ENCODE data around the gene INPP5E. TPM values are rescaled to one million over a fixed set of nuclear protein-coding genes. Genes with fewer than 3 reads are reported as not detected.

The INPP5E gene
- total RNA-seq, 4 donors from 2014 or later = 8.4 to 17.1 (median 12.5) TPM

DNA sequence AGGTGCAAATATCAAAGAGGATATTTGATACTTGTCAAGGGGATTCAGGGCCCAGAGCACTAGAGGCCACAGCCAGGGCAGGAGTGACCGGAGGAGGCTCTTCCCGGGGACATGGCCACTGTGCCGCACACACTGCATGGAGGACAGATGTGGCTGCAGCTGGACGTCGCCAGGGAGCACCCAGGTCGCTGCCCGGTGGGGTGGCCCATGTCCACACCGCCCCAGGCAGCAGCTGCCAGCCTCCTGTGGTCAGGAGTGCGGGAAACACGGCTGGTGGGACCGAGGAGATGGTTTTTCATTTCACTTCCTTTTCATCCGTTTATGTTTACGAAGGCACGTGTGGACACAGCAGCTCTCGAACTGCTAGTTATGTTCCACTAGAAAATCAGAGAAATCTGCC, 28.1 kb upstream of the INPP5E start:
- DNase-seq (ENCODE audit: extremely low spot score) = no peak
- Histone ChIP-seq H3K9me3 (no peaks in the 10 kb centered on the region), H3K4me1 (peaks cover 0 to 6% (median 0%) of the 10 kb centered on the region in 4 donors), H3K27ac (replicated peaks in 1 of 4) (no peak overlapping the region), H3K4me3 (no peak overlapping the region), H3K36me3 (peaks cover 94 to 100% (median 100%) of the 10 kb centered on the region in 4 donors), H3K27me3 (no peaks in the 10 kb centered on the region)
- 89% methylated on average over 15 of the region's 15 CpGs for WGBS
- intact Hi-C loops (cut with DNase I) = no loop called here
- TF ChIP-seq POLR2A (IDR thresholded peaks at IDR 0.05; ENCODE audit: low read depth) (no peak), EP300 (IDR thresholded peaks at IDR 0.05) (no peak), POLR2AphosphoS5 (IDR thresholded peaks at IDR 0.05) (no peak)
- TF ChIP-seq, protein P1, sequence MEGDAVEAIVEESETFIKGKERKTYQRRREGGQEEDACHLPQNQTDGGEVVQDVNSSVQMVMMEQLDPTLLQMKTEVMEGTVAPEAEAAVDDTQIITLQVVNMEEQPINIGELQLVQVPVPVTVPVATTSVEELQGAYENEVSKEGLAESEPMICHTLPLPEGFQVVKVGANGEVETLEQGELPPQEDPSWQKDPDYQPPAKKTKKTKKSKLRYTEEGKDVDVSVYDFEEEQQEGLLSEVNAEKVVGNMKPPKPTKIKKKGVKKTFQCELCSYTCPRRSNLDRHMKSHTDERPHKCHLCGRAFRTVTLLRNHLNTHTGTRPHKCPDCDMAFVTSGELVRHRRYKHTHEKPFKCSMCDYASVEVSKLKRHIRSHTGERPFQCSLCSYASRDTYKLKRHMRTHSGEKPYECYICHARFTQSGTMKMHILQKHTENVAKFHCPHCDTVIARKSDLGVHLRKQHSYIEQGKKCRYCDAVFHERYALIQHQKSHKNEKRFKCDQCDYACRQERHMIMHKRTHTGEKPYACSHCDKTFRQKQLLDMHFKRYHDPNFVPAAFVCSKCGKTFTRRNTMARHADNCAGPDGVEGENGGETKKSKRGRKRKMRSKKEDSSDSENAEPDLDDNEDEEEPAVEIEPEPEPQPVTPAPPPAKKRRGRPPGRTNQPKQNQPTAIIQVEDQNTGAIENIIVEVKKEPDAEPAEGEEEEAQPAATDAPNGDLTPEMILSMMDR (IDR thresholded peaks at IDR 0.05) = no peak

DNA sequence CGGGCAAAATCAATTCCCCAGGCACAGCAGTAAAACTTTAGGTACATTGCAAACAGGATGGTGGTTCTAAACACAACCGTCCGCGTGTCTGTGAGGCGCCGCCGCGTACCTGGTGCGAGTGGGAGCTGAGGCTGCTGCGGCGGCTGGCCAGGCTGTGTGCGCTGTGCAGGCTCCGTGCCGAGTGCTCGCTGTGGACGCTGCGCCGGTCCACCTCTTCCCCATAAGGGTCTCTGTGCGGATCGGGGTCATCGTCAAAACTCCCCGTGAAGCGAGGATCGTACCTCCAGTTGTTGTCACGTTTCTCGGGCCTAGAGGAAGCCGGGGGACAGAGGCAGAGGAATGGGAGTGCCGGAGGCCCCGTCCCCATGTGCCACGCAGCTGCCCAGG, 26.5 kb upstream of the INPP5E start:
- Histone ChIP-seq H3K4me3 (no peak overlapping the region), H3K27me3 (no peaks in the 10 kb centered on the region), H3K9me3 (no peaks in the 10 kb centered on the region), H3K27ac (replicated peaks in 1 of 4) (no peak overlapping the region), H3K36me3 (peaks cover 94 to 100% (median 100%) of the 10 kb centered on the region in 4 donors), H3K4me1 (peaks cover 0 to 6% (median 0%) of the 10 kb centered on the region in 4 donors)
- TF ChIP-seq POLR2A (IDR thresholded peaks at IDR 0.05; ENCODE audit: low read depth) = no peak
- TF ChIP-seq POLR2AphosphoS5 (IDR thresholded peaks at IDR 0.05) = no peak
- TF ChIP-seq EP300 (IDR thresholded peaks at IDR 0.05) = no peak
- TF ChIP-seq, protein P1 (IDR thresholded peaks at IDR 0.05) = no peak
- no peak for DNase-seq (ENCODE audit: extremely low spot score)
- WGBS = 94% methylated on average over 22 of the region's 30 CpGs
- intact Hi-C loops (cut with DNase I) = no loop called here

DNA sequence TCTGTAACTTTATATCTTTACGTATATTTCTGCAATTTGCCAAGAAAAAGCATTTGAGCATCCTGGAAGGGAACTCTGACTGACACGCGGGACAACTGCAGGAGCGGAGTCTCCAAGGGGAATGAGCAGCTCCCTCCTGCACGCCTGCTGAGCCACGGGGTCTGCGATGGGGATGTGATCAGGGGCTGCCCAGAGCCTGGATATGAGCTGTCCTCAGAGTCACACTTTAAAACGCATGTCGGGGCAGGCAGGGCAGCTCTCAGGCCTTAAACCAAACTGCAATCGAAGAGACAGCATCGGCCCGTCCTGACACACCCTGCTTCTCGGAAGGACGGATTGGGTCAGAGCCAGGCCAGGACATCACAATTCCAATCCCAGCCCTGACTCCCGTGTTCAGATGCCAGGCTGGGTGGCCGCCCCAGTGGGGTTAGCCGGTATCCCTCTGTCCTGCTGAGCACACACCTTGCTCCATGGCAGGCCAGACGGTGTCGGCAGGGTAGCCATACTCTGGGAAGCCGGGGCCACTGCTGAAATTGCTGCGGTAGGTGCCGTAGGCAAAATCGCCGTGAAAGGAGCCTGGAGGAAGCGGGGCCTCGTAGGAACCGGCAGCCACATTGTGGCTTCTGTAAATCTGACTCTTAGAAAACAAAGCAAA, 26.0 kb upstream of the INPP5E start:
- H3K27ac ChIP-seq (replicated peaks in 1 of 4) = no peak overlapping the region
- no peak for DNase-seq (ENCODE audit: extremely low spot score)
- intact Hi-C loops (cut with DNase I) = no loop called here
- TF ChIP-seq POLR2AphosphoS5 (IDR thresholded peaks at IDR 0.05) (no peak), EP300 (IDR thresholded peaks at IDR 0.05) (no peak), POLR2A (IDR thresholded peaks at IDR 0.05; ENCODE audit: low read depth) (no peak)
- TF ChIP-seq, protein P1 (IDR thresholded peaks at IDR 0.05) = no peak
- WGBS = 92% methylated on average over 18 of the region's 27 CpGs
- no peaks in the 10 kb centered on the region for H3K9me3 ChIP-seq
- H3K27me3 ChIP-seq = no peaks in the 10 kb centered on the region
- H3K4me3 ChIP-seq = no peak overlapping the region
- peaks cover 0 to 6% (median 0%) of the 10 kb centered on the region in 4 donors for H3K4me1 ChIP-seq
- H3K36me3 ChIP-seq = peaks cover 94 to 100% (median 100%) of the 10 kb centered on the region in 4 donors

DNA sequence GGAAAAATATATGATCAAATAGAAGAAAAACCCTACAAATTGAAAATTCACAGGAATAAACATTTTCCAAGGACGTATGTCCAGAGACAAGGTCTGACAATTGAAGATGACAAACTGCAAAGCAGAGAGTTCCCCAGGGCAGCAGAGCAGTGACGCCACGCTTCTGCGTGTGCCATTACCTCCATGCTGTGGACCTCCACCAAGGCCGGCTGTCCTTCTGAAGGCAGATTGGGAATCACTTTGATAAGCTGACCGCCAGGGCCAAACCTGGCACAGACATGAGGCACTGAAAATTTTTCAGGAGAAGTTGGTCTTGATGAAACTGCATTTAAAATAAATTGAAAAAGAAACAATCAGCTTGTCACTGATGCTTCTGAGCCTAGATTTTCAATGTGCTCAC, 24.6 kb upstream of the INPP5E start:
- Histone ChIP-seq H3K27ac (replicated peaks in 1 of 4) (no peak overlapping the region), H3K27me3 (no peaks in the 10 kb centered on the region), H3K4me3 (no peak overlapping the region), H3K36me3 (peaks cover 93 to 100% (median 99%) of the 10 kb centered on the region in 4 donors), H3K9me3 (no peaks in the 10 kb centered on the region), H3K4me1 (no peaks in the 10 kb centered on the region)
- DNase-seq (ENCODE audit: extremely low spot score) = no peak
- 87% methylated on average over 6 of the region's 6 CpGs for WGBS
- TF ChIP-seq POLR2A (IDR thresholded peaks at IDR 0.05; ENCODE audit: low read depth) (no peak), EP300 (IDR thresholded peaks at IDR 0.05) (no peak), POLR2AphosphoS5 (IDR thresholded peaks at IDR 0.05) (no peak)
- TF ChIP-seq, protein P1 (IDR thresholded peaks at IDR 0.05) = no peak
- intact Hi-C loops (cut with DNase I) = no loop called here

DNA sequence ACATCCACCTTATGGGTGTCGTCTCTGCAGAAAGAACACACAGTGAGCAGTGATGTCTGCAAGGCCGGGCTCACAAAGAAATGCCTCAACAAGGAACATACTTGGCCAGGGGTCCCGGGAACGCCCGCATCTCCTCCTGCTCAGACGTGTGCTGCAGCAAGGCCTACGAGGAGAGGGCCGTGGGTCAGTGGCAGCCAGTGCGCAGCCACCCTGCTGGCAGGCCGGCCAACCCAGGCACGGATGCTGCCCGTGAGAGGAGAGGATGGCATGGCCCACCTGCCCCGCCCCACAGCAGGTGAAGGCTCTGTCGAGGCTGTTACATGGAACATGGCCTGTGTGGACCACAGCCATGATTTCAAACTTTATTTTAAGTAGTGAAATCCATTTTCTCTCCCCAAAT, 23.9 kb upstream of the INPP5E start:
- TF ChIP-seq EP300 (IDR thresholded peaks at IDR 0.05) (no peak), POLR2A (IDR thresholded peaks at IDR 0.05; ENCODE audit: low read depth) (no peak), POLR2AphosphoS5 (IDR thresholded peaks at IDR 0.05) (no peak)
- Histone ChIP-seq H3K36me3 (peaks cover 96 to 100% (median 99%) of the 10 kb centered on the region in 4 donors), H3K27ac (replicated peaks in 1 of 4) (no peak overlapping the region), H3K4me1 (no peaks in the 10 kb centered on the region), H3K27me3 (no peaks in the 10 kb centered on the region), H3K4me3 (no peak overlapping the region), H3K9me3 (no peaks in the 10 kb centered on the region)
- WGBS = 92% methylated on average over 2 of the region's 14 CpGs
- DNase-seq (ENCODE audit: extremely low spot score) = no peak
- intact Hi-C loops (cut with DNase I) = no loop called here

Data from esophagus muscularis mucosa (tissue), 4 donors.